SK-N-SH (cell line): ENCODE results near the gene ME3.

ENCODE experiments used
- EZH2phosphoT487 ChIP-seq: fragments of 200-600 bp; sonication (generic); IDR thresholded peaks from 2 replicates; pipeline ENCODE4 v1.6.1; 2017; ENCODE audit warnings: low read depth, mixed run types, mild to moderate bottlenecking, antibody characterized with exemption, moderate library complexity, borderline replicate concordance
- JUND ChIP-seq: IDR thresholded peaks from 2 replicates; pipeline ENCODE4 v1.4.0; 2012
- MXI1 ChIP-seq: IDR thresholded peaks from 2 replicates; pipeline ENCODE4 v1.6.1; 2012; ENCODE audit warnings: mild to moderate bottlenecking, low read depth, low read length, improper control_type of control experiment
- RCOR1 ChIP-seq: fragments of 150-350 bp; IDR thresholded peaks from 2 replicates; pipeline ENCODE4 v1.6.1; 2017; ENCODE audit warnings: antibody characterized with exemption, low read length
- SIN3A ChIP-seq: IDR thresholded peaks from 2 replicates; pipeline ENCODE4 v1.6.1; 2012; ENCODE audit warnings: low read depth, mild to moderate bottlenecking, low read length, moderate library complexity, borderline replicate concordance
- SMC3 ChIP-seq: IDR thresholded peaks from 2 replicates; pipeline ENCODE4 v1.6.1; 2012; ENCODE audit warnings: low read depth, low read length, improper control_type of control experiment
- TF ChIP-seq, protein P1 (sequence below): fragments of 200-600 bp; sonication (generic); IDR thresholded peaks from 2 replicates; pipeline ENCODE4 v1.6.1; 2017; ENCODE audit warnings: antibody characterized with exemption, mild to moderate bottlenecking, moderate library complexity
- TF ChIP-seq, protein P2 (sequence below): fragments of 150-350 bp; IDR thresholded peaks from 2 replicates; pipeline ENCODE4 v1.6.1; 2017; ENCODE audit warnings: antibody characterized with exemption, low read length, low read depth, borderline replicate concordance

- TF ChIP-seq, protein P1, sequence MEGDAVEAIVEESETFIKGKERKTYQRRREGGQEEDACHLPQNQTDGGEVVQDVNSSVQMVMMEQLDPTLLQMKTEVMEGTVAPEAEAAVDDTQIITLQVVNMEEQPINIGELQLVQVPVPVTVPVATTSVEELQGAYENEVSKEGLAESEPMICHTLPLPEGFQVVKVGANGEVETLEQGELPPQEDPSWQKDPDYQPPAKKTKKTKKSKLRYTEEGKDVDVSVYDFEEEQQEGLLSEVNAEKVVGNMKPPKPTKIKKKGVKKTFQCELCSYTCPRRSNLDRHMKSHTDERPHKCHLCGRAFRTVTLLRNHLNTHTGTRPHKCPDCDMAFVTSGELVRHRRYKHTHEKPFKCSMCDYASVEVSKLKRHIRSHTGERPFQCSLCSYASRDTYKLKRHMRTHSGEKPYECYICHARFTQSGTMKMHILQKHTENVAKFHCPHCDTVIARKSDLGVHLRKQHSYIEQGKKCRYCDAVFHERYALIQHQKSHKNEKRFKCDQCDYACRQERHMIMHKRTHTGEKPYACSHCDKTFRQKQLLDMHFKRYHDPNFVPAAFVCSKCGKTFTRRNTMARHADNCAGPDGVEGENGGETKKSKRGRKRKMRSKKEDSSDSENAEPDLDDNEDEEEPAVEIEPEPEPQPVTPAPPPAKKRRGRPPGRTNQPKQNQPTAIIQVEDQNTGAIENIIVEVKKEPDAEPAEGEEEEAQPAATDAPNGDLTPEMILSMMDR: no peak
- TF ChIP-seq EZH2phosphoT487 (no peak), RCOR1 (no peak), SMC3 (no peak), MXI1 (no peak), SIN3A (no peak), JUND (no peak)
- TF ChIP-seq, protein P2, sequence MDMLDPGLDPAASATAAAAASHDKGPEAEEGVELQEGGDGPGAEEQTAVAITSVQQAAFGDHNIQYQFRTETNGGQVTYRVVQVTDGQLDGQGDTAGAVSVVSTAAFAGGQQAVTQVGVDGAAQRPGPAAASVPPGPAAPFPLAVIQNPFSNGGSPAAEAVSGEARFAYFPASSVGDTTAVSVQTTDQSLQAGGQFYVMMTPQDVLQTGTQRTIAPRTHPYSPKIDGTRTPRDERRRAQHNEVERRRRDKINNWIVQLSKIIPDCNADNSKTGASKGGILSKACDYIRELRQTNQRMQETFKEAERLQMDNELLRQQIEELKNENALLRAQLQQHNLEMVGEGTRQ: no peak
Measured at GRCh38 chr11:86565801-86566312, 106.6 kb downstream of the ME3 start.
